Endothelial cell of umbilical vein (primary cell): ENCODE data around the gene TIGD1. TPM values are rescaled to one million over a fixed set of nuclear protein-coding genes. Genes with fewer than 3 reads are reported as not detected.

Experiments
- BruUV-seq: library from RNA; stranded (reverse); fragments of 400-500 nt; replicated peaks from 2 replicates; lab custom pipeline; 2021; lab: Mats Ljungman, UMichigan
- CTCF ChIA-PET: fragments of 300-600, 350-600 bp; sonication (Branson Sonifier 250); formaldehyde crosslinking; loops from one replicate; lab custom pipeline; 2021; ENCODE audit warnings: antibody characterized with exemption, inconsistent platforms; lab: Charles Lee
- POLR2A ChIA-PET: fragments of 300-600, 350-600 bp; sonication (Branson Sonifier 250); formaldehyde crosslinking; loops from one replicate; lab custom pipeline; 2021; ENCODE audit warnings: antibody characterized with exemption, inconsistent platforms; lab: Charles Lee
- DNase-seq: peaks from one replicate; pipeline ENCODE4 v3.0.0-alpha.2; 2011; ENCODE audit warnings: low read depth, low spot score
- FAIRE-seq: peaks from 2 replicates; lab custom pipeline; 2011; peaks lifted over from hg19 to GRCh38; lab: Jason Lieb, UNC
- H2AFZ ChIP-seq: 2 replicates; pipeline ENCODE4 v1.6.0; 2012; ENCODE audit warnings: low read depth, low read length, control low read depth, inconsistent platforms
- H3K27ac ChIP-seq: 2 replicates; pipeline ENCODE4 v1.5.1; 2011; ENCODE audit warnings: low read depth, mild to moderate bottlenecking, control low read depth, low read length, moderate library complexity; ENCODE audit not compliant: insufficient read depth
- H3K27me3 ChIP-seq, 2 experiments: 2 replicates each; pipeline versions ENCODE4 v1.6.0 to v1.6.1; 2011; ENCODE audit warnings: low read length in 2 of 2, mixed read lengths in 1 of 2; ENCODE audit not compliant: control insufficient read depth in 2 of 2, insufficient read depth in 2 of 2
- H3K36me3 ChIP-seq, 2 experiments: 2 replicates in 1 of 2; 3 replicates in 1 of 2; pipeline ENCODE4 v1.5.1; 2011; ENCODE audit warnings: low read length in 2 of 2, mild to moderate bottlenecking in 1 of 2, moderate library complexity in 1 of 2; ENCODE audit not compliant: control insufficient read depth in 2 of 2, insufficient read depth in 2 of 2; ENCODE audit errors: extremely low read depth in 1 of 2
- H3K4me1 ChIP-seq: 3 replicates; pipeline ENCODE4 v1.5.1; 2011; ENCODE audit warnings: mild to moderate bottlenecking, low read length; ENCODE audit not compliant: control insufficient read depth, insufficient read depth; ENCODE audit errors: extremely low read depth
- H3K4me2 ChIP-seq: 2 replicates; pipeline ENCODE4 v1.6.1; 2011; ENCODE audit warnings: low read length, control low read depth, mixed read lengths; ENCODE audit not compliant: insufficient read depth
- H3K4me3 ChIP-seq, 3 experiments: fragments of 200-600 bp in 1 of 3; sonication (generic), shearing (Covaris generic) in 1 of 3; replicated peaks in 1 of 3; 2 replicates each; pipeline ENCODE4 v1.5.1; 2011 to 2016; ENCODE audit warnings: control low read depth in 3 of 3, low read length in 3 of 3, mild to moderate bottlenecking in 2 of 3, inconsistent platforms in 1 of 3, low read depth in 1 of 3, moderate library complexity in 1 of 3; ENCODE audit not compliant: insufficient read depth in 1 of 3
- H3K79me2 ChIP-seq: 2 replicates; pipeline ENCODE4 v1.6.0; 2012; ENCODE audit warnings: low read length, inconsistent platforms; ENCODE audit not compliant: control insufficient read depth, insufficient read depth
- H3K9ac ChIP-seq: replicated peaks from 2 replicates; pipeline ENCODE3; 2011; ENCODE audit warnings: low read length, control low read depth; ENCODE audit not compliant: insufficient read depth; ENCODE audit errors: extremely low read depth
- H3K9me1 ChIP-seq: replicated peaks from 3 replicates; pipeline ENCODE4 v1.6.0; 2011; ENCODE audit warnings: mild to moderate bottlenecking, low read length; ENCODE audit not compliant: control insufficient read depth, insufficient read depth; ENCODE audit errors: extremely low read depth
- H3K9me3 ChIP-seq: replicated peaks from 2 replicates; pipeline ENCODE4 v1.5.1; 2012; ENCODE audit warnings: low read length, inconsistent platforms; ENCODE audit not compliant: control insufficient read depth, insufficient read depth
- H4K20me1 ChIP-seq: replicated peaks from 2 replicates; pipeline ENCODE3; 2011; ENCODE audit warnings: mild to moderate bottlenecking, low read length; ENCODE audit not compliant: control insufficient read depth, insufficient read depth; ENCODE audit errors: extremely low read depth
- EZH2 ChIP-seq: IDR thresholded peaks from 2 replicates; pipeline ENCODE4 v1.6.1; 2012; ENCODE audit warnings: borderline replicate concordance, low read depth, mild to moderate bottlenecking, moderate library complexity, low read length, inconsistent platforms; ENCODE audit not compliant: severe bottlenecking
- FOS ChIP-seq: IDR thresholded peaks from 2 replicates; pipeline ENCODE4 v1.6.1; 2011; ENCODE audit warnings: mild to moderate bottlenecking, low read length, moderate library complexity, borderline replicate concordance; ENCODE audit not compliant: insufficient read depth
- GATA2 ChIP-seq: IDR thresholded peaks from 2 replicates; pipeline ENCODE4 v1.7.0; 2011; ENCODE audit warnings: low read depth, mild to moderate bottlenecking, moderate library complexity, mixed read lengths, low read length; ENCODE audit not compliant: insufficient read length, insufficient read depth
- JUN ChIP-seq: IDR thresholded peaks from 2 replicates; pipeline ENCODE4 v1.6.1; 2011; ENCODE audit warnings: borderline replicate concordance, low read depth; ENCODE audit not compliant: insufficient read length, insufficient read depth
- MYC ChIP-seq: IDR thresholded peaks from one replicate; pipeline ENCODE4 v1.6.1; 2011; ENCODE audit warnings: mild to moderate bottlenecking, low read depth, low read length
- POLR2A ChIP-seq: IDR thresholded peaks from 2 replicates; pipeline ENCODE4 v1.6.1; 2012; ENCODE audit warnings: low read depth, mild to moderate bottlenecking, control low read depth, low read length
- POLR2AphosphoS5 ChIP-seq: IDR thresholded peaks from 2 replicates; pipeline ENCODE4 v1.6.1; 2012; ENCODE audit warnings: low read depth, mild to moderate bottlenecking, control low read depth, low read length, moderate library complexity; ENCODE audit not compliant: insufficient read depth
- dilution Hi-C: fragments of 300-500 bp; cut with MboI; formaldehyde crosslinking; loops from one replicate; pipeline ENCODE4 v1.15.0; 2019; ENCODE audit warnings: low sequenced_read_pairs; ENCODE audit not compliant: extremely low pct_ligation_motif_present
- intact Hi-C: fragments of 100-400 bp; cut with micrococcal nuclease; formaldehyde crosslinking; loops from one replicate; pipeline ENCODE4 v1.10.0; 2022
- polyA plus RNA-seq, 4 experiments: library from polyadenylated mRNA; depleted of rRNA in 3 of 4; stranded (reverse) in 3 of 4; unstranded in 1 of 4; fragments of >200 nt; gene quantifications; 2 replicates each; pipeline versions ENCODE4 v1.2.1 to v1.2.3, GENCODE V29; 2011 to 2012; ENCODE audit warnings: missing spikeins in 1 of 4
- total RNA-seq: library from RNA; stranded (reverse); gene quantifications from 2 replicates; pipeline ENCODE4 v1.2.3, GENCODE V29; 2021
- TF ChIP-seq, protein P1 (sequence below), 2 donors: IDR thresholded peaks; 1 replicate in 1 of 2; 2 replicates in 1 of 2; pipeline ENCODE4 v1.5.1; 2011; ENCODE audit warnings: low read length in 2 of 2, mild to moderate bottlenecking in 2 of 2, moderate library complexity in 2 of 2, control low read depth in 1 of 2, inconsistent platforms in 1 of 2, low read depth in 1 of 2; ENCODE audit not compliant: insufficient read depth in 1 of 2; ENCODE audit errors: extremely low read depth in 1 of 2
- TF ChIP-seq, protein P2 (sequence below): IDR thresholded peaks from 2 replicates; pipeline ENCODE4 v1.6.1; 2011; ENCODE audit not compliant: insufficient read depth, insufficient read length

The TIGD1 gene
- total and polyA plus RNA-seq, 2 donors (not counting 3 experiments of a cell fraction or from before 2014, with no cell fraction given): 1.6 to 3.3 TPM

GRCh38 chr2:232529806-232530547 lies 20.4 kb downstream of the TIGD1 start:
- intact Hi-C loops (no loop called here), dilution Hi-C loops (no loop called here)
- Histone ChIP-seq H3K4me1 (no peaks in the 10 kb centered on the region), H3K4me2 (no peak overlapping the region), H3K27me3 (peaks cover 0 to 2% of the 10 kb centered on the region in 2 experiments), H2AFZ (no peak overlapping the region), H4K20me1 (no peaks in the 10 kb centered on the region), H3K9me3 (no peaks in the 10 kb centered on the region), H3K27ac (no peak overlapping the region), H3K4me3 (no peak overlapping the region), H3K9ac (no peak overlapping the region), H3K9me1 (no peaks in the 10 kb centered on the region), H3K36me3 (no peaks in the 10 kb centered on the region), H3K79me2 (no peaks in the 10 kb centered on the region)
- ChIA-PET POLR2A (no interaction called here), CTCF (interaction anchor here (1.8 kb wide), 1 partner anchor 20 kb away, joined by 3 read pairs; the partner anchor contains the start of genes EIF4E2 and TIGD1)
- DNase-seq (no peak), FAIRE-seq (no peak)
- TF ChIP-seq FOS (no peak), EZH2 (no peak)
- BruUV-seq: no TSS peak

DNA sequence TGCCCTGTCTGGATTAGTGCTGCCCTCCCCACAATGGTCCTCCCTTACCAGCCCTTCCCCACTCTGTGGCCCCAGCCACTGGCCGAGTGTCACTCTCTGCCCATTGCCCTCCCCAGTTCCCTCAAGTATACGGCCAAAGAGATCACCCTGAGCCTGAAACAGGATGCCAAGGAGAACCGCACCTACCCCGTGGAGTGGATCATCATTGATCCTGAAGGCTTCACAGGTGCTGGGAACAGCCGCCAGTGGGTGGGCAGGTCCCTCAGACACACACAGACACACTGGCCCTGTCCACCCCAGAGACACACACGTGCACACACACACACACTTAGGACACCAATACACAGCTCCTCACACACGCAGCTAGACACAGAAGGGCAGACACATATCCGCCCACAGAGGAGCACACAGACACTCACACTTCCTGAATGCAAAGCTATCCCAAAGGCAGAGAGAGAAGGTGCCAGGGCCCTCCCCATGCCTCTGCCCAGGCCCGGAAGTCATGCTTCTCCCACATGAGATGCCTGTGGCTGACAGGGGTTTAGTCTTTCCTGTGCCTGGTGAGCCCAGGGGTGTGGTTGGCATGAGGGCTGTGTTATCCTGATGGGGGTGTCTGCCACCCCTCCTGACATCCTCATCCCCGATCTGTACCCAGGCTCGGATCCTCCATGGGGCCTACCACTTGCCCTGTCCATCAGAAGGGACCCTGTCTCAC lies 21.5 kb downstream of the TIGD1 start:
- H2AFZ ChIP-seq: no peak overlapping the region
- TF ChIP-seq MYC: no peak
- TF ChIP-seq, protein P1, sequence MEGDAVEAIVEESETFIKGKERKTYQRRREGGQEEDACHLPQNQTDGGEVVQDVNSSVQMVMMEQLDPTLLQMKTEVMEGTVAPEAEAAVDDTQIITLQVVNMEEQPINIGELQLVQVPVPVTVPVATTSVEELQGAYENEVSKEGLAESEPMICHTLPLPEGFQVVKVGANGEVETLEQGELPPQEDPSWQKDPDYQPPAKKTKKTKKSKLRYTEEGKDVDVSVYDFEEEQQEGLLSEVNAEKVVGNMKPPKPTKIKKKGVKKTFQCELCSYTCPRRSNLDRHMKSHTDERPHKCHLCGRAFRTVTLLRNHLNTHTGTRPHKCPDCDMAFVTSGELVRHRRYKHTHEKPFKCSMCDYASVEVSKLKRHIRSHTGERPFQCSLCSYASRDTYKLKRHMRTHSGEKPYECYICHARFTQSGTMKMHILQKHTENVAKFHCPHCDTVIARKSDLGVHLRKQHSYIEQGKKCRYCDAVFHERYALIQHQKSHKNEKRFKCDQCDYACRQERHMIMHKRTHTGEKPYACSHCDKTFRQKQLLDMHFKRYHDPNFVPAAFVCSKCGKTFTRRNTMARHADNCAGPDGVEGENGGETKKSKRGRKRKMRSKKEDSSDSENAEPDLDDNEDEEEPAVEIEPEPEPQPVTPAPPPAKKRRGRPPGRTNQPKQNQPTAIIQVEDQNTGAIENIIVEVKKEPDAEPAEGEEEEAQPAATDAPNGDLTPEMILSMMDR (IDR thresholded peaks at IDR 0.05; ENCODE audit: extremely low read depth in 1 of 2, insufficient read depth in 1 of 2, low read depth in 1 of 2, low read length in 2 of 2): no peak
- no peak for TF ChIP-seq GATA2
- no peak for TF ChIP-seq EZH2
- TF ChIP-seq POLR2A: no peak
- TF ChIP-seq, protein P2, sequence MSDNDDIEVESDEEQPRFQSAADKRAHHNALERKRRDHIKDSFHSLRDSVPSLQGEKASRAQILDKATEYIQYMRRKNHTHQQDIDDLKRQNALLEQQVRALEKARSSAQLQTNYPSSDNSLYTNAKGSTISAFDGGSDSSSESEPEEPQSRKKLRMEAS: no peak
- no peak for TF ChIP-seq FOS
- no peak for TF ChIP-seq JUN
- no peak for TF ChIP-seq POLR2AphosphoS5
- dilution Hi-C loops: no loop called here
- CTCF ChIA-PET: interaction anchor here (0.5 to 1.8 kb wide), 2 partner anchors 21 to 55 kb away, joined by 3 read pairs; partner anchors contain the start of genes EIF4E2 and TIGD1
- no peaks in the 10 kb centered on the region for H3K79me2 ChIP-seq
- DNase-seq (no peak), FAIRE-seq (no peak)
- H3K9me3 ChIP-seq: no peaks in the 10 kb centered on the region
- H3K4me1 ChIP-seq: no peaks in the 10 kb centered on the region
- POLR2A ChIA-PET: no interaction called here
- H3K9me1 ChIP-seq: no peaks in the 10 kb centered on the region
- no peak overlapping the region for H3K4me2 ChIP-seq
- intact Hi-C loops: no loop called here
- H3K27me3 ChIP-seq: peaks cover under 1 to 7% of the 10 kb centered on the region in 2 experiments
- H3K4me3 ChIP-seq: no peak overlapping the region
- H3K27ac ChIP-seq: no peak overlapping the region
- H3K36me3 ChIP-seq: no peaks in the 10 kb centered on the region
- no peaks in the 10 kb centered on the region for H4K20me1 ChIP-seq
- no peak overlapping the region for H3K9ac ChIP-seq
- no TSS peak for BruUV-seq
